ENCODE data around the gene C5orf22.

DNA sequence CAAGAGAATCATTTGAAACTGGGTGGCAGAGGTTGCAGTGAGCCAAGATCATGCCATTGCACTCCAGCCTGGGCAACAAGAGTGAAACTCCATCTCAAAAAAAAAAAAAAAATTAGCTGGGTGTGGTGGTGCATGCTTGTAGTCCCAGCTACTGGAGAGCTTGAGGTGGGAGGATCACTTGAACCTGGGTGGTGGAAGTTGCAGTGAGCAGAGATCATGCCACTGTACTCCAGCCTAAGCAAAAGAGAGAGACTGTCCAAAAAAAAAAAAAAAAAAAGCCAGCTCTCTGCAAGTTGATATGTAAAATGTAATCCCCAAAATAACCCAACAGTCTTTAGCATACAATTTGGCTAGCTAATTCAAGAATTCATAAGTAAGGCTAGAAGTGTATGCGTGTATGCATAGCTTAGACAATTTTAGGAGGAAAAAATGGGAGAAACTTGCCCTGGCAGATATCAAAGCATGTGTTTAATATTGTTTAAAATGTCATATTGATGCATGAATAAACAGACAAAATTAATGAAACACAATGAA, 36.3 kb downstream of the C5orf22 start:
- TF ChIP-seq, protein P1, sequence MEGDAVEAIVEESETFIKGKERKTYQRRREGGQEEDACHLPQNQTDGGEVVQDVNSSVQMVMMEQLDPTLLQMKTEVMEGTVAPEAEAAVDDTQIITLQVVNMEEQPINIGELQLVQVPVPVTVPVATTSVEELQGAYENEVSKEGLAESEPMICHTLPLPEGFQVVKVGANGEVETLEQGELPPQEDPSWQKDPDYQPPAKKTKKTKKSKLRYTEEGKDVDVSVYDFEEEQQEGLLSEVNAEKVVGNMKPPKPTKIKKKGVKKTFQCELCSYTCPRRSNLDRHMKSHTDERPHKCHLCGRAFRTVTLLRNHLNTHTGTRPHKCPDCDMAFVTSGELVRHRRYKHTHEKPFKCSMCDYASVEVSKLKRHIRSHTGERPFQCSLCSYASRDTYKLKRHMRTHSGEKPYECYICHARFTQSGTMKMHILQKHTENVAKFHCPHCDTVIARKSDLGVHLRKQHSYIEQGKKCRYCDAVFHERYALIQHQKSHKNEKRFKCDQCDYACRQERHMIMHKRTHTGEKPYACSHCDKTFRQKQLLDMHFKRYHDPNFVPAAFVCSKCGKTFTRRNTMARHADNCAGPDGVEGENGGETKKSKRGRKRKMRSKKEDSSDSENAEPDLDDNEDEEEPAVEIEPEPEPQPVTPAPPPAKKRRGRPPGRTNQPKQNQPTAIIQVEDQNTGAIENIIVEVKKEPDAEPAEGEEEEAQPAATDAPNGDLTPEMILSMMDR (IDR thresholded peaks at IDR 0.05): no peak
- TF ChIP-seq POLR2A (IDR thresholded peaks at IDR 0.05): no peak
